Stimulated activated CD8-positive, alpha-beta memory T cell treated with anti-CD3 and anti-CD28 coated beads, Interleukin-12 subunit alpha, Interleukin-12 subunit beta, amount 100 ng/mL, for 24 hours (primary cell): Measurements from ENCODE around the gene TXNDC12.

Source experiments
- DNase-seq: peaks from one replicate; pipeline ENCODE4 v3.0.0-alpha.2; 2020; ENCODE audit errors: extremely low read depth

TXNDC12 gene

DNA sequence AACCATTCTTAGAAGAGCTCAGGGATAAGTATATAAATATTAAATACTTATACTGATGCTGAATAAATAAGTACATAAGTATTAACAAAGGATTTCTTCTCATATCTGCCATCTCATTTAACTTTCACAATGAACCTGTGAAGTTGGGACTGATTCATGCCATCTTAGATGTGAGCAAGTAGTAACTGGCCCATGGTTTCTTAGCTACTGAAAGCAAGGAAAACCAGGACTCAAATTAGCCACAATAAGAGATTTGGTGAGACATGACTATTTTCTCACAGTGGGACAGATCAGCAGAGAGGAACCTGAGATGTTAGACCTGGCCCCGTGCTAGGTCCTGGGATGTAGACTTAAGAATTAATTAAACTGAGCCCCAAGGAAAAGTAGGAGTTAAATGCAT, 56.3 kb downstream of the TXNDC12 start:
- no peak for DNase-seq

DNA sequence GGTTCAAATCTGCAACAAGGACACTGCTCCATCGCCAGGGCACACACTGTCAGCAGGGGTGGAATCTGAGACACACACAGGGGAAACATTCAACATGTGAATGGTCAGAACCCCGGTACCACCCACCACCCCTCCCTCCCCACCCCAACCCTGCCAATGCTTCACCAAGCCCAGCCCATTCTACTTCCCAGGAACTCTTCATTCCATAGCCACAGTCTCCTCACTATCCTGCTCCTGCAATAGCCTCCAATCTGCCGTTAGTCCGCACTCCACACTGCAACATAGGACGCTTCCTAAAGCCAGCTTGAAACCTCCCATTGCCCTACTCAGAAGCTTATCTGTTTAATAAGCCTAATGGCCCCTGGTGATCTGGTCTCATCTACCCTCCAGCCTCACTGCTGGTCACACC, 57.0 kb downstream of the TXNDC12 start:
- no peak for DNase-seq

DNA sequence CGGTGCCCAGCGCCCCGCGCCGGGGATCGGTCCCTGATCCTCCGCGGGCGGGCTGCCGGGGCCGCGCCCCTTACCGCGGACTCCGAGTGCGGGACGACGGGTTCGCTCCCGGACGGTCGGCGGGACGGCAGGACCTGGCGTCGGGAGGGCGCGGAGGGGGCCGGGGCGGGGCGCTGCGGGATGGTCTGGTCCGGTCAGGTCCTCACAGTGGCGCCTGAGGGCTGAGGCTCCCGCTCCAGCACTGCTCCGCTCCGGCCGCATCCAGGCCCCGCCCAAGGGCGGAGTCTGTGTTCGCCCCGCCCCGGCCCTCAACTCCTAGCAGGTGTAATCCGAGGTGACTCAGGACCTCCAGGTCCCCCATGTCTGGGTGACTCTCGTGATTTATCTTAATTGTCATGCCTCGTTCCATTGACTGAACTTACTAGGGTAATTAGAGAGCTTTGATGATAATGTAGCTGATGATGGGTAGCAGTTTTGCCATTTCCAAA, 64.5 kb downstream of the TXNDC12 start, which contains the start of gene RAB3B:
Gene RAB3B, minus strand, starts transcription at position 223 of the 488 bp plus-strand sequence. CDS start 13,583 bp downstream, outside the sequence.
- DNase-seq = peak; percentile 44

- DNase-seq = no peak
Observed at GRCh38 chr1:51989582-51990477, 65.2 kb downstream of the TXNDC12 start.

- no peak for DNase-seq
Observed at GRCh38 chr1:51988254-51988653, 66.7 kb downstream of the TXNDC12 start.

GRCh38 chr1:51986718-51987117, 68.3 kb downstream of the TXNDC12 start:
- DNase-seq = no peak

DNA sequence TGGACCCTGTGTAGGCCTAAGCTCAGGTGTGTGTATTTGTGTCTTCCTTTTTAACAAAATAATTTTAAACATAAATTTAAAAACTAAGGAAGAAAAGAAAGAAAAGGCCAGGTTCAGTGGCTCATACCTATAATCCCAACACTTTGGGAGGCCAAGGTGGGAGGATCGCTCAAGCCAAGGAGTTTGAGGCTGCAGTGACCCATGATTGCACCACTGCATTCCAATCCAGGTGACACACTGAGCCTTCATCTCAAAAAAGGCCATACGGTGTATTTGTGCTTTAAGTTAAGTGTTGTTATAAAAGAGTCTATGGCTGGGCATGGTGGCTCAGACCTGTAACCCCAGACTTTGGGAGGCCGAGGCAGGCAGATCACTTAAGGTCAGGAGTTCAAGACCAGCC, 72.8 kb downstream of the TXNDC12 start:
- DNase-seq = no peak

DNA sequence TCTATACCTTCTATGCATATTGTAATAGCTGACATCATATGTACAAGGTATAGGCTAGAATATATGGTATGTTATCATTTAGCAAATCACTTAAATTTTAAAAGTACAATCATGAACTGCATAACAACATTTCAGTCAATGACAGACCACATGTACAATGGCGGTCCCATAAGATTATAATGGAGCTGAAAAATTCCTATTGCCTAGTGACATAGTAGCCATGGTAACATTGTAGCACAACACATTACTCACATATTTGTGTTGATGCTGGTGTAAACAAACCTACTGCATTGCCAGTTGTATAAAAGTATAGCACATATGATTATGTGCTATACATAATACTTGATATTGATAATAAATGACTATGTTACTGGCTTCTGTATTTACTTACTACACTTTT, 73.4 kb downstream of the TXNDC12 start:
- no peak for DNase-seq

GRCh38 chr1:51978099-51978498, 76.9 kb downstream of the TXNDC12 start:
- DNase-seq = no peak

GRCh38 chr1:51976846-51977602, 78.0 kb downstream of the TXNDC12 start:
- no peak for DNase-seq

- no peak for DNase-seq
Observed at GRCh38 chr1:51973587-51974474, 81.2 kb downstream of the TXNDC12 start.
